Endodermal cell (in vitro differentiated cells): ENCODE measurements around the gene LIPN. TPM values are rescaled to one million over a fixed set of nuclear protein-coding genes. Genes with fewer than 3 reads are reported as not detected.

ENCODE experiments used
- DNase-seq: peaks from one replicate; pipeline ENCODE4 v3.0.0-alpha.2; 2017
- H3K27ac ChIP-seq: 2 replicates; pipeline ENCODE4 v1.5.1; 2013; ENCODE audit warnings: mild to moderate bottlenecking, low read depth, low read length, moderate library complexity
- H3K27me3 ChIP-seq: 2 replicates; pipeline ENCODE4 v1.6.1; 2013; ENCODE audit warnings: mild to moderate bottlenecking, low read length, moderate library complexity; ENCODE audit not compliant: insufficient read depth, control insufficient read depth, poor library complexity, severe bottlenecking
- H3K36me3 ChIP-seq: 2 replicates; pipeline ENCODE4 v1.7.0; 2013; ENCODE audit warnings: mild to moderate bottlenecking, low read length, moderate library complexity; ENCODE audit not compliant: control insufficient read depth, insufficient read depth
- H3K4me1 ChIP-seq: one replicate; pipeline ENCODE4 v1.7.0; 2013; ENCODE audit warnings: low read length; ENCODE audit not compliant: control insufficient read depth, insufficient read depth
- H3K4me3 ChIP-seq: 2 replicates; pipeline ENCODE4 v1.5.1; 2013; ENCODE audit warnings: mild to moderate bottlenecking, low read length, moderate library complexity
- H3K9ac ChIP-seq: 2 replicates; pipeline ENCODE4 v1.6.1; 2013; ENCODE audit warnings: mild to moderate bottlenecking, low read length, moderate library complexity; ENCODE audit not compliant: poor library complexity, severe bottlenecking; ENCODE audit errors: extremely low read depth
- H3K9me3 ChIP-seq: 2 replicates; pipeline ENCODE4 v1.6.1; 2013; ENCODE audit warnings: mild to moderate bottlenecking, low read length, moderate library complexity; ENCODE audit not compliant: control insufficient read depth
- H3K27ac Mint-ChIP-seq: 2 replicates; pipeline ENCODE4 v1.8.0; 2020; ENCODE audit warnings: mixed read lengths
- H3K27me3 Mint-ChIP-seq: 2 replicates; pipeline ENCODE4 v1.8.0; 2021; ENCODE audit warnings: mild to moderate bottlenecking, mixed read lengths; ENCODE audit not compliant: insufficient read depth
- H3K36me3 Mint-ChIP-seq: 2 replicates; pipeline ENCODE4 v1.8.0; 2020; ENCODE audit warnings: low read depth, mixed read lengths
- H3K4me1 Mint-ChIP-seq: 2 replicates; pipeline ENCODE4 v1.8.0; 2020; ENCODE audit warnings: mixed read lengths
- H3K4me3 Mint-ChIP-seq: 2 replicates; pipeline ENCODE4 v1.8.0; 2020; ENCODE audit warnings: mild to moderate bottlenecking, moderate library complexity, mixed read lengths
- H3K9me3 Mint-ChIP-seq: 2 replicates; pipeline ENCODE4 v1.8.0; 2020; ENCODE audit warnings: mild to moderate bottlenecking, mixed read lengths
- CTCF ChIP-seq: fragments of 200-600 bp; sonication (generic); conservative IDR thresholded peaks from 2 replicates; pipeline ENCODE4 v1.5.0; 2021; ENCODE audit warnings: antibody characterized with exemption, mild to moderate bottlenecking
- WGBS, 2 experiments: methylation state at CpG; one replicate each; pipeline versions ENCODE4 v1.1.5 to v1.1.7; 2013; ENCODE audit warnings: missing lambda C conversion rate in 2 of 2, mixed read lengths in 1 of 2; ENCODE audit not compliant: insufficient coverage in 1 of 2, insufficient read length in 1 of 2; 5-methylcytosine and 5-hydroxymethylcytosine counted together
- long read RNA-seq, 4 experiments: library from polyadenylated mRNA in 2 of 4; library from RNA in 1 of 4; library from capped mRNA in 1 of 4; stranded (forward) in 3 of 4; unstranded in 1 of 4; transcript quantifications; one replicate each; pipeline ENCODE4 v2.0.0, GENCODE V29; 2020 to 2021; ENCODE audit warnings: inconsistent platforms in 1 of 4
- polyA plus RNA-seq, 2 experiments: library from polyadenylated mRNA; stranded (reverse); fragments of 50-300 nt; gene quantifications; one replicate each; pipeline ENCODE4 v1.2.3, GENCODE V29; 2013
- total RNA-seq, 2 donors: library from RNA; stranded (reverse); fragmentation: NEBNext Ultra II Directional in 1 of 2; extraction: Animal tissue kit (Norgen Biotek cat#: 25700) in 1 of 2; gene quantifications; 2 replicates in 1 of 2; 3 replicates in 1 of 2; pipeline ENCODE4 v1.2.1, GENCODE V29; 2021

LIPN gene
- not detected for total RNA-seq
- not detected for polyA plus RNA-seq (2013, experiment 1 of 2)
- polyA plus RNA-seq (2013, experiment 2 of 2) = not detected
- long read RNA-seq, experiment 1 = 0 reads
- long read RNA-seq, experiment 2 = 0 reads
- long read RNA-seq, experiment 3 = 0 reads
- long read RNA-seq, experiment 4 = 0 reads

DNA sequence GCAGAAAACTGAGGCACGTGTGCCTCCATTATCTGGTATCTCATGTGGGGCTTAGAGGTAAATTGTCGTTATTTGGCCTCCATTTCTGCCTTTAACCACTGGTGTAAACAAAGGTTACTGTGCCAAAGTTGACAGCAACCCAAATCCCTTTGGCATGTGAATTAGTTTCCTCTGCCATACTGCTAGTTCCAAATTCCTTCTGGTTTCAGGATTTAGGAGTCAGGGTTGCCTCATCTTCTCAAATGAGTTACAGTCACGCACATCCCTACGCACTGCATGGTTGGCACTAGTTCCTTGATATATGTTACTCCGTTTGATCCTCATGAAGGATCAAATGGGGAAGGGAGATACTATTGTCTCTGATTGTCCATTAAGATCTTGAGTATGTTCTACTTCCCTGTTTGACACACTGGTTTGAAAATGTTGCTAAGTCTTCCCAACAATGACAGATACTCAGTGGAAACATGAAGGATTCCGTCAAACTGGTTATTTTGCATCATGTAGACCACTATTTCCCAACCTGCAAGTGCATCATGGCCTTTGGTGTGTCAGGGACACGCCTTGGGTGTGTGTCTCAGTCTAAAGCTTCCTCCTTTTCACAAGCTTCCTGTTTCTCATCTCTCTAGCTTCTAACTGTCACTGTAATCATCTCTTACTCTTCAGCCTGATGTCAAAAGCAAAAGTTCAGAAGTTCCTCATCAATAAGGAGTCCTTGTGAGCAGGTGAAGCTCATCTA lies at the start of gene LIPN:
Gene LIPN, plus strand, starts transcription at position 655 of the 736 bp plus-strand sequence. CDS start 1,386 bp downstream, outside the sequence.
- no peaks in the 10 kb centered on the region for H3K27me3 Mint-ChIP-seq
- no peak for TF ChIP-seq CTCF
- Histone ChIP-seq H3K27me3 (peaks cover 13% of the 10 kb centered on the region), H3K4me1 (peaks cover 4% of the 10 kb centered on the region), H3K27ac (no peak within 1 kb of the TSS), H3K4me3 (no peak within 1 kb of the TSS), H3K9me3 (no peaks in the 10 kb centered on the region), H3K9ac (no peak within 1 kb of the TSS), H3K36me3 (no peaks in the 10 kb centered on the region)
- no peaks in the 10 kb centered on the region for H3K9me3 Mint-ChIP-seq
- H3K4me3 Mint-ChIP-seq = no peak within 1 kb of the TSS
- H3K4me1 Mint-ChIP-seq = peaks cover 8% of the 10 kb centered on the region
- no peaks in the 10 kb centered on the region for H3K36me3 Mint-ChIP-seq
- 91 to 100% methylated on average over 5 to 7 of the region's 7 CpGs for WGBS, 2 experiments
- DNase-seq = no peak
- no peak within 1 kb of the TSS for H3K27ac Mint-ChIP-seq

DNA sequence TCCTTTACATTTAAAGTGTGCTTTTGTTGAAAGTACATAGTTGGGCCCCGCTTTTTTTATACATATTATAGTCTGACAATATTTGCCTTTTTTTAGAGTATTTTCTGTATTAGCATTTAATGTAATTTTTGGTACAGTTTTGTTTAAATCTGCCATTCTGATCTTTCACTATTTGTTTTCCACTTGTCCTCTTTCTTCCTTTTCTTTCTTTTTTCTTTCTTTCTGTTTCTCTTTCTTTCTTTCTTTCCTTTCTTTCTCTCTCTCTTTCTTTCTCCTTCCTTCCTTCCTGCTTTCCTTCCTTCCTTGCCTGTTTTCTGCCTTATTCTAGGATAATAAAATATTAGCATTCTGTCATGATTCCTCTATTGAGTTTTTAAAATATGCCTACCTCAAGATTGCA lies 44.3 kb upstream of the LIPN start:
- Histone ChIP-seq H3K4me3 (no peak overlapping the region), H3K4me1 (no peaks in the 10 kb centered on the region), H3K27me3 (no peaks in the 10 kb centered on the region), H3K36me3 (no peaks in the 10 kb centered on the region), H3K9me3 (no peaks in the 10 kb centered on the region), H3K9ac (no peak overlapping the region), H3K27ac (no peak overlapping the region)
- TF ChIP-seq CTCF = no peak
- Mint-ChIP-seq H3K4me1 (peaks cover 7% of the 10 kb centered on the region), H3K36me3 (no peaks in the 10 kb centered on the region), H3K27me3 (peaks cover 14% of the 10 kb centered on the region), H3K4me3 (no peak overlapping the region), H3K9me3 (no peaks in the 10 kb centered on the region), H3K27ac (no peak overlapping the region)
- no CpG with 5 or more reads among the region's 1 CpG for WGBS, 2 experiments
- no peak for DNase-seq

- TF ChIP-seq CTCF = no peak
- WGBS, 2 experiments = 89 to 90% methylated on average over 2 to 4 of the region's 4 CpGs
- Histone ChIP-seq H3K27me3 (peaks cover 2% of the 10 kb centered on the region), H3K9ac (no peak overlapping the region), H3K36me3 (no peaks in the 10 kb centered on the region), H3K4me3 (no peak overlapping the region), H3K9me3 (no peaks in the 10 kb centered on the region), H3K4me1 (no peaks in the 10 kb centered on the region), H3K27ac (no peak overlapping the region)
- Mint-ChIP-seq H3K4me1 (peaks cover 7% of the 10 kb centered on the region), H3K4me3 (no peak overlapping the region), H3K27ac (no peak overlapping the region), H3K36me3 (no peaks in the 10 kb centered on the region), H3K27me3 (peaks cover 33% of the 10 kb centered on the region), H3K9me3 (no peaks in the 10 kb centered on the region)
- DNase-seq = no peak
Observed at GRCh38 chr10:88721392-88721791, 38.4 kb upstream of the LIPN start.
